ENCODE measurements around the gene ERVFRD-1. TPM values are rescaled to one million over a fixed set of nuclear protein-coding genes. Genes with fewer than 3 reads are reported as not detected.

The ERVFRD-1 gene
- total RNA-seq, 1 experiment from 2014 or later = not detected

- Mint-ChIP-seq H3K27ac (no peak overlapping the region), H3K4me1 (peaks cover 31% of the 10 kb centered on the region), H3K27me3 (ENCODE audit: low read depth) (no peaks in the 10 kb centered on the region), H3K9me3 (no peaks in the 10 kb centered on the region), H3K4me3 (no peak overlapping the region), H3K36me3 (no peaks in the 10 kb centered on the region)
- ATAC-seq (no peak), DNase-seq (ENCODE audit: low spot score) (no peak)
- CTCF ChIA-PET = no interaction called here
- POLR2A ChIA-PET = no interaction called here
- TF ChIP-seq USF2 (CRISPR knock-in tag; IDR thresholded peaks at IDR 0.05) (no peak), ATF6 (CRISPR knock-in tag; IDR thresholded peaks at IDR 0.05) (no peak), CDX4 (CRISPR knock-in tag; IDR thresholded peaks at IDR 0.05; ENCODE audit: borderline replicate concordance) (no peak), ZNF232 (CRISPR knock-in tag; IDR thresholded peaks at IDR 0.05) (no peak), ZNF396 (CRISPR knock-in tag; IDR thresholded peaks at IDR 0.05; ENCODE audit: borderline replicate concordance) (no peak), NR3C1 (CRISPR knock-in tag; conservative IDR thresholded peaks at IDR 0.05; ENCODE audit: low read depth) (no peak), TEAD4 (CRISPR knock-in tag; IDR thresholded peaks at IDR 0.05) (no peak), EMX1 (CRISPR knock-in tag; IDR thresholded peaks at IDR 0.05) (no peak), NR1H2 (CRISPR knock-in tag; IDR thresholded peaks at IDR 0.05) (no peak), ATF1 (CRISPR knock-in tag; IDR thresholded peaks at IDR 0.05) (no peak), SP1 (CRISPR knock-in tag; conservative IDR thresholded peaks at IDR 0.05) (no peak), IRF2 (CRISPR knock-in tag; IDR thresholded peaks at IDR 0.05; ENCODE audit: borderline replicate concordance, low read depth) (no peak), ZNF263 (CRISPR knock-in tag; IDR thresholded peaks at IDR 0.05; ENCODE audit: low read depth) (no peak), NFATC4 (CRISPR knock-in tag; IDR thresholded peaks at IDR 0.05) (no peak), RELA (CRISPR knock-in tag; IDR thresholded peaks at IDR 0.05; ENCODE audit: borderline replicate concordance) (no peak)
These were observed 41.1 kb upstream of the ERVFRD-1 start for GRCh38 chr6:11152581-11152980.

- H3K27me3 Mint-ChIP-seq (ENCODE audit: low read depth) = no peaks in the 10 kb centered on the region
- ChIA-PET CTCF (no interaction called here), POLR2A (no interaction called here)
- TF ChIP-seq USF1 (CRISPR knock-in tag; IDR thresholded peaks at IDR 0.05) (no peak), ZNF532 (CRISPR knock-in tag; IDR thresholded peaks at IDR 0.05; ENCODE audit: borderline replicate concordance) (no peak), NFATC4 (CRISPR knock-in tag; IDR thresholded peaks at IDR 0.05) (no peak), TP53 (CRISPR knock-in tag; IDR thresholded peaks at IDR 0.05) (no peak), E2F5 (CRISPR knock-in tag; IDR thresholded peaks at IDR 0.05) (no peak), PREB (CRISPR knock-in tag; IDR thresholded peaks at IDR 0.05; ENCODE audit: borderline replicate concordance) (no peak), TEAD1 (CRISPR knock-in tag; IDR thresholded peaks at IDR 0.05) (no peak), CREM (CRISPR knock-in tag; IDR thresholded peaks at IDR 0.05) (no peak), FOXP1 (CRISPR knock-in tag; IDR thresholded peaks at IDR 0.05; ENCODE audit: borderline replicate concordance) (no peak), ZBTB43 (CRISPR knock-in tag; IDR thresholded peaks at IDR 0.05) (no peak), ZNF138 (CRISPR knock-in tag; conservative IDR thresholded peaks at IDR 0.05) (no peak), OVOL2 (CRISPR knock-in tag; IDR thresholded peaks at IDR 0.05; ENCODE audit: borderline replicate concordance) (no peak)
These were observed 40.0 kb upstream of the ERVFRD-1 start for GRCh38 chr6:11151488-11151887.

More at GRCh38 chr6:11151488-11151887, 40.0 kb upstream of the ERVFRD-1 start:
- H3K36me3 Mint-ChIP-seq = no peaks in the 10 kb centered on the region
- no peak for DNase-seq (ENCODE audit: low spot score)
- ATAC-seq = no peak
- H3K4me1 Mint-ChIP-seq = peaks cover 36% of the 10 kb centered on the region
- H3K9me3 Mint-ChIP-seq = no peaks in the 10 kb centered on the region
- no peak overlapping the region for H3K4me3 Mint-ChIP-seq
- H3K27ac Mint-ChIP-seq = no peak overlapping the region

All from WTC11 (cell line).